ENCODE measurements around the gene PHF12.
"Not testable (repeated sequence)": the region's sequence is repeated elsewhere in the genome, so short reads cannot be mapped to it uniquely, and the experiment has no call there.

The PHF12 gene

DNA sequence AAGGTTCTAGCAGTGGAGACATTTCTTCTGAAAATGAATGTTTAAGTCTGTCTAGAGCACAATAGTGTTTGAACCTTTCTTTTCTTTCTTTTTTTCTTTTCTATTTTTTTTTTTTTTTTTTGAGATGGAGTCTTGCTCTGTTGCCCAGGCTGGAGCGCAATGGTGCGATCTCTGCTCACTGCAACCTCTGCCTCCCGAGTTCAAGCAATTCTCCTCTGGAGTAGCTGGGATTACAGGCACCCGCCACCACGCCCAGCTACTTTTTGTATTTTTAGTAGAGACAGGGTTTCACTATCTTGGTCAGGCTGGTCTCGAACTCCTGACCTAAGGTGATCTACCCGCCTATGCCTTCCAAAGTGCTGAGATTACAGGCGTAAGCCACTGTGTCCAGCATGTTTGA, 16.8 kb downstream of the PHF12 start:
- not testable (repeated sequence) for DNase-seq (ENCODE audit: low read depth in 2 of 2)

DNA sequence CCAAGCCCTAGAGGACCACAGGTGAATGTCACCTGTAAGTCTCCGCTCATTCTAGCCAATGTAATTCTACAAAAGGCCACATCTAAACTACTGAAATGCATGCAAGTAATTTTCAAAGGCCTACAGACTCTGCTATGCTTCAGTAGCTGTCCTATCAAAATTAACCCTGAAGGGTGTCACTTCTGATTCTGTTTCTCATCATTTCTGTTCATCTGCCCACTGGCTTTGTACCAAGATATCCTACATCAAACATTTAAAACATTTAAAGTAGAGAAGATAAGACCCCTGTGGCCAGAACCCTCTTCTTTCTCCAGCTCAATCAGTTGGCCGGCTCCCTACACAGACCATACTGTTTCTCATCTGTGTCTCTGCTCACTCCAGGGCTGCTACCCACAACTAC, 21.5 kb downstream of the PHF12 start:
- no peak for DNase-seq (ENCODE audit: low read depth in 2 of 2)

DNA sequence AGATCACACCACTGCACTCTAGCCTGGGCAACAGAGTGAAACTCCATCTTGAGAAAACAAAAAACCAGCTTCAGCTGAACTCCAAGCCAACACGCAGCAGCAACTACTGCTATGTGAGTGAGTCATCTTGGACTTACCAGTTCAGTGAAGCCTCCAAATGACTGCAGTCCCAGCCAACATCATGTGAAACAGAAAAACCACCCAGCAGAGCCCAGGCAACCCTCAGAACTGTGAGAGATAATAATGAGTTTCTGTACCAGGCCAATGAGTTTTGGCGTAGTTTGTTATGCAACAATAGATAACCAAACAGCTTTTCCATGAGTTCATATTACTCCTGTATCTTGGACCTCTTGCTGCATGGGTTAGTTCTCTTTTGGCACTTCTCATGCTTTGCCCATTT, 23.3 kb downstream of the PHF12 start:
- no peak for DNase-seq (ENCODE audit: low read depth in 2 of 2)

DNA sequence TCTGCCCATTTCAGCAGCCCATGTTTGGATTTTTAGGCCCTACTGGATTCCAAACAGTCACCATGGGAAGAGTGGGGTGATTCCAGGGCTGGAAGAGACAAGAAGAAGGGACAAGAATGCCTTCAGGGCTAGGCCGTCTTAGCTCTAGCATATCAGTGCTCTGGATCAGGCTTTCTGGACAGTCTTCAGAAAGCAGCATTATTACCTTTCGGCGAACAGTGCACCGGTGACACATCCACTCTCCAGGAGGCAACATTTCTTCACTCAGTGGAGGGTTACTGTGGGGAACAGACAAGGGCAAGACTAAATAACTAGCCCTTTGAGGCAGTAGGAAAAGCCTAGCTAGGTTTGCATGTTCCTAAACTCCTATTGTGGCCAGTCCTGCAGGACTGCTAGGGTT, 24.5 kb downstream of the PHF12 start:
- no peak for DNase-seq (ENCODE audit: low read depth in 2 of 2)

DNA sequence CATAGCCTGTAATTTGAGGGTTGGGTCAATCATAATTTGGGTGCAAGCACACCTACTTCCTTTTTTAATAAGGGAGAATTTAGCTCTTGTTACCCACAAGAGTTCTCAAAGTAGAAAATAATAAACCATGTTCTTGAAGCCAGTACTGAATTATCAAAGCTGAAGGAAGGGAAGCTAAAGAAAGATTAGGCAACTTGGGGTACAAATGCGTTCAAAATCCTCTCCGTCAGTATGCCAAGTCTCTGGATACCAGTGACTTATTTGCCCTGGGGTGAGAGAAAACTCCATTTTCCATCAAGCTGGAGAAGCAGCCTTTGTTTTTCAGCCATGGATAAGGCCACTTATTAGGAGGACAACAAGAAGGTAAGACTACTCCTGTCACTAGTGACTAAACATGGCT, 25.0 kb downstream of the PHF12 start:
- DNase-seq (ENCODE audit: low read depth in 2 of 2): no peak

DNA sequence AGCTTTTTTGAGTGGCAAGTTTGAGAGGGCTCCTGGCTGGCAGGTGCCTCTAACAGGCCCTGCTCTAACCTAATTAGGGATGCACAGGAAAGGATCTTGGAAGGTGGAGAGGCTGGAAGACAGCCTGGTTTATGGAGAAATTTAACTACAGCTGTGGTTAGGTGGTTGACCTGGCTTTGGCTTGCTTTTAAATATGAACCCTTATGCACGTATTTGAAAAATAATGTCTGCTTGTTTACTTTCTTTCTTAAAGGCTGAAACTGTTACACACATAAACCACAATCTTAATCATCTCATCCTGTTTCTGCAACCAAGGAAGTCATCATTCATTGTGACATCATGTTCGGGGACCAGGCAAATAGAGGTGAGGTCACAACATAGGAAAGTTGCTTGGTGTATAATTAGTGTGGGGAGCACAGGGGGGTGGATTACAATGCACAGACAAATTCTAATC, 25.4 kb downstream of the PHF12 start:
- peak in 1 of 2 donors; percentile 43 for DNase-seq (ENCODE audit: low read depth in 2 of 2)

DNA sequence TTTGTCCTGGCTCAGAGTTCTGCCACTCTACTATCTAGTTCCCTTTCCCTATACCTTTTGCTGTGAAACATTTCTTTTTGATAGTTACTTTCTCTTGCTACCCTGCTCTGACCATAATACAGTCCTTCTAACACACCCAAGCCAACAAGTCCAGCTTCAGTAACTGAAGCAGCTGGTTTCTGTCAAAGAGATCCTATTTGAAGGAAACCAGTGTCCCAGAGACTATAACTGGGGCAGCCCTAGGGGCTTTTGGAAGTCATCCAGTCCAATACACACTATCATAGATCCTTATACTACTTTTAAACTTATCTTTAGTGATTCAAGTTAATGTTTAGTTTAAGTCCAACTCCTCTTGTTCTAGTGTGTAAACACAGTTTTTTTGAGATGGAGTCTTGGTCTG, 31.1 kb downstream of the PHF12 start:
- DNase-seq (ENCODE audit: low read depth in 2 of 2): no peak

DNA sequence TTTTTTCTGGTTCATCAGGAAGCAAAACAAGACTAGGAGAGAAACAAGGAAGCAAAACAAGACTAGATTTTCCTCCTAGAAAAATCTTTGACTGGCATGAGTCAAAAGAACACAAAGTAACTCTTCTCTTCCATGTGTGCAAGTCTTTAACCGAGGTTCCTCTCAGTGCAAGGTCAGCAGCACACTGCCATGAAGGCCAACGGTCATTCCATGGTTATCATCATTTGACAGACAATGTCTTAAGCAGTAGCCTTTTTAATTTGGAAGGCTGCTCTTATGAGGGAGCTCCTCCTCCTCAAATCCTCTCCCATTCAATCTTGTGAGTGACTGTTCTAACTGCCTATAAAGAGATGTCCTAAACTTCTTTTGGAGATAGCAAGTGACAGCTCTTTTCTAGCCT, 33.0 kb downstream of the PHF12 start:
- DNase-seq (ENCODE audit: low read depth in 2 of 2): no peak

DNA sequence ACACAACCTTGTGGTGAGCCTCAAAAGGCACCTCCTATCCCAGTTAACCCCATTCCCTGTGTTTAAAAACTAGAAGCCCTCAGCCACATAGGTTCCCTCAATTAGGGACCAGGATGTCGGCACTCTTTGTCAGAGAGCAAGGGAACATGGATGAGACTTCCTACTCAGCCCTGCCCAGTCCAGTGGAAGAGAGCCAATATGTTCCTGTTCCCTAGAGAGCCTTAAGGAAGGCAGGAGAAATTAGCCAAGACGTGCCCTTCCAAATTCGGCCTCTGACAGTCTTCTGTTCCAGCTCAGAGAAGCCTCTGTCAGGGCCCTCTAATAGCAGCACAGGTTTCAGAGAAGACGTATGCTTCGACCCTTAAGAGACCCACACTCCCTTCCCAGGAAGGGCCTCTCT, 33.9 kb downstream of the PHF12 start:
- DNase-seq (ENCODE audit: low read depth in 2 of 2): no peak

DNA sequence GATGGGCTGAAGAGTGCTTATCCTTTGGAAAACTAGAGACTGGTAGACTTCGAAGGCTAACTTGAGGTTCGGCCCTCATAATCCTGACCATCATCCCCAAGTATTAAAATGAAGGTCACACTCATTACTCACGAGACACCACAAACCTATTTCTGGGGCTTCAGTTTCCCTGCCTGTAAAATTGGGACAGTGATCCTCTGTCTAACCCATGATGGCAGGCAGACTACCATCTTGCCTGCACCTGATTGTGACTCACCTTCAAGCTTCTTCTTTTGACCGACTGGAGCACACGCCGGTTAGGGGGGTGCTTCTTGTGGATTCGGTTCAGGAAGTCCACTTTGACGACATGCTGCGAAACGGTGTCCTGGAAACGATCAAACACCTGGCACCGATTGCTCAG, 34.3 kb downstream of the PHF12 start:
- DNase-seq (ENCODE audit: low read depth in 2 of 2): no peak

DNA sequence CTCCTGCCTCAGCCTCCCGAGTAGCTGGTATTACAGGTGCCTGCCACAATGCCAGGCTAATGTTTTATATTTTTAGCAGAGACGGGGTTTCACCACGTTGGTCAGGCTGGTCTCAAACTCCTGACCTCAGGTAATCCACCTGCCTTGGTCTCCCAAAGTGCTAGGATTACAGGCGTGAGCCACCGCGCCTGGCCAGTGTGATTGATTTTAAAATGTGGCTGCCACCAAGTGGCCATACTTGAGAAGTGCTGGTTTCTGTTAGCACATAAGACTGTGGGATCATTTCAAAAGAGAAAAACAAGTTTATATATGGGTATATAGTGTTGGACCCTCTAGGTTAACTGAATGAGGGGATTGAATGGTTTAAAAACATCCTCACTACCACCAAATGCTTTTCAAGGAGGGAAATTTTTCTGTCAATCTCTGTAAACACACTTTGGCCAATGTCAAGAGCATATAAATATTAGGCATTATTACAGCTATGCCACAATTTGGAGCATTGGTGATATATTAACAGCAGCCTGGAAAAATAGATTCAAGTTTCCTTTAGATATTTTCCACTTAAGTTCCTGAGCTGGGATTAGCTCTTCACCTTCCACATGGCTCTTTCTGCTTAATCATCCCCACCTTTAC, 34.9 kb downstream of the PHF12 start:
- DNase-seq (ENCODE audit: low read depth in 2 of 2): no peak

DNA sequence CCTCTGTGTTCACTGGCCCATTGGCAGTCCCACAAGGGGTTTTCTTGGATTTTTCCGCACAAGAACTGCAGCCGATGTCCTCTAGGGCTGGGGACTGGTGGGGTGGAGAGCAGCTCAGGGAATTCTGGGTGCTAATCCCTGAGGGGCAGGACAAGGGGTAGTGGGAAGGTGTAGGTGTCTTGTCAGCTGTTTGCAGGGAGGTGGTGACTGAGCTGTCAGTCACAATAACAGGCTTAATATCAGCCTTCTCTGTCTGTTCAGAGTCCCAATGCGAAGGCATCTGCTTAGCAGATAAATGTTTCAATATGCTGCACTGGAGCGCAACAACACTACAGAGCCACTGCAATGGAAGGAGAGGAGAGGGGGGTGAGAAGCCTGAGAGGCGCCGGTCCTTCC, 38.4 kb downstream of the PHF12 start:
- DNase-seq (ENCODE audit: low read depth in 2 of 2): no peak

DNA sequence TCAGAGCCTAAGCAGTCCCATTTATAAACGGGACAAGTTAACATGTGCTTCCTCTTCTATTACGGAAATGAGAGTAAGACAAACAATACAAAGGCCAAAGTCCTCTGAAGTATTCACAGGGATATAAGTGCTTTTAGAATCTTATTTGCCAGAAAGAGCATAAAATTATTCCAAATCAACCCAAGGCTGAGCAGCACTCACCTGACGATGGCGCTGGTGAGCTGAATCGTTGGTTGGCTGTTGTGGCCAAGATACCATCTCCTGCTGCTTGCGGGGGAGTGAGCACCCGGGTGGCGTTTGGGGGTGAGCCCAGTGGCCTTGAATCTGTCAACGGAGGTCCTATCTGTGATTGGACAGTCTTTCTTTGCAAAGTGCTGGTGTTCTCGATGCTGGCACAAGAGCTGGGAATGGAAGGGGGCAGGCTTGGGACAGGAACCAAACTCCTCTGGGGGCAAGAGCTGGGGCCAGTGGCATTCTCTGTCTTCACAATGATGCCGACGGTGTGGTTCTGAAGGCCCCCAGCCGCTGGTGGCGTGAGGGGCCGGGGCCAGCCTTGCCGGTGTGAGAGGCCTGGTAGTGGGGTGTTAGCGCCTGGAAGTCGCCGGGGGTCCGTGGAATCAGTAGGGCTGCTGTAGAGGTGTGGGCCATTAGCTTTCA, 38.9 kb downstream of the PHF12 start:
- no peak for DNase-seq (ENCODE audit: low read depth in 2 of 2)

DNA sequence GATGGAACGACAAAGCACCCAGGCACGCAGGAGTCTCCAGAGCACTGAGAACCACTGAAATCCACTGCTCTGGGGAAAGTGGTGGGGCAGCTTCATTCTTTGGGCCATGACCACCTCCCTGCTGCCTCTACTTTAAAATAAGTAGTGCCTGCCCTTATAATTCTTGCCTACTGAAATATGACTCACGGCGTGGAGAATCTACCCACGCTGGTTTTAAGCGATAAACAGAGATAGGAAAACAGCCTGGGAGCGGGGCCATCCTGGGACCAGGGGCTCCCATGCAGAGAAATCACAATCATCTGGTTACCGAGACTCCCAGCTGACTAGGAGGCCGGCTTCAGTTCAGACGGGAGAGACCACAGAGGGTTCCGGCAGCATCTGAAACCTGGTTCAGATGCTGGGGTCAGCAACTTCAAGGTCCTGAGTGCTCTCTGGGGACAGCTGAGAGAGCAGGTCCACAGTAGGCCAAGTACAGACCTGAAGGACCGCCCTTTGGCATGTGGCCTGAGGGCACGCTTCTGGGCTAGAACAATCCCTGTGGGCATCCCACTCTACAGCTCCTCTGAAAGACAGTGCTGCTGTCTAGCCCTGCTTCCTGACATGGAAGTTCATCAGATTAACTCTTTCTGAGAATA, 39.8 kb downstream of the PHF12 start:
- no peak for DNase-seq (ENCODE audit: low read depth in 2 of 2)

DNA sequence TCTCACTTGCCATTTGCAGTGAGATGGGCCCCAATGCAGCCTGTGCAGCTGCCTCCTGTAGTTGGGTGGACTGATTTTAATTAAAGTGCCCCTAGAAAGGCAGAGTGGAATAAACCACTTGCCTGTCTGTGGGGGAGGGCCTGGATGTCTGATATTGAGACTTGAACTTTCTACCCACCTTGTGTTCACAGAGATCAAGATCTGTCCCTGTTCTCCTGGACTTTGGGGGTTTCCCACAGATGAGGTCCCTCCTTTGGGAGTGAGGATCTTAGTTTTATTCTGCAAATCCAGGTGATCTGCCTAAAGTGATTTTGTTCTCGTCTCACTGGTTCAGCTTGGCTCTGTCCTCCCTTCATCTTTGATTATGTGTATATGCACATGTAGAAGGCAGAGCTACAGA, 40.8 kb downstream of the PHF12 start:
- DNase-seq (ENCODE audit: low read depth in 2 of 2): no peak

DNA sequence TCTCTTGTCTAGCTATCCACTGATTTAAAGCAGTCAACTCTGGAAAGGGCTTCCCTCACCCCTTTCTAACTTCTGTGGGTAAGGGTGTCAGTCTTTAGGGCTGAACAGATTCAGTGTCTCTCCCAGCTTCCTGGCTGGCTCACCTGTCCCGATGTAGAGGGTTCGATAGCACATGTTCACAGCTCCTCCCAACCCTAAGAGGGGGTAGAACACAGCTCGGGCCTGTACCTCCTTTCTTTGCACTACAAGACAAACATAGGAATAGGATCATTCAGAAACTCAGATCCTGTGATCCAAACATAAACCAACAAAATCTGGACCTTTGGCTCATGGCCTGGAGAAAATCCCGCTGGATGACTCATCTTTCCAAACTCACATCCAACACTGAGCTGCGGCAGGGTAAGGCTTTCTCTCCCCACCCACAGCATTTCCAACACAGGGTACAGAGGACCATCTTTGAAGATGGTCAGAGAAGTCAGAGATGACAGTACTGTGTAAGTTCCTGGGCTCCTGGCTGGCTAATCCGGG, 42.6 kb downstream of the PHF12 start:
- DNase-seq (ENCODE audit: low read depth in 2 of 2): no peak

DNA sequence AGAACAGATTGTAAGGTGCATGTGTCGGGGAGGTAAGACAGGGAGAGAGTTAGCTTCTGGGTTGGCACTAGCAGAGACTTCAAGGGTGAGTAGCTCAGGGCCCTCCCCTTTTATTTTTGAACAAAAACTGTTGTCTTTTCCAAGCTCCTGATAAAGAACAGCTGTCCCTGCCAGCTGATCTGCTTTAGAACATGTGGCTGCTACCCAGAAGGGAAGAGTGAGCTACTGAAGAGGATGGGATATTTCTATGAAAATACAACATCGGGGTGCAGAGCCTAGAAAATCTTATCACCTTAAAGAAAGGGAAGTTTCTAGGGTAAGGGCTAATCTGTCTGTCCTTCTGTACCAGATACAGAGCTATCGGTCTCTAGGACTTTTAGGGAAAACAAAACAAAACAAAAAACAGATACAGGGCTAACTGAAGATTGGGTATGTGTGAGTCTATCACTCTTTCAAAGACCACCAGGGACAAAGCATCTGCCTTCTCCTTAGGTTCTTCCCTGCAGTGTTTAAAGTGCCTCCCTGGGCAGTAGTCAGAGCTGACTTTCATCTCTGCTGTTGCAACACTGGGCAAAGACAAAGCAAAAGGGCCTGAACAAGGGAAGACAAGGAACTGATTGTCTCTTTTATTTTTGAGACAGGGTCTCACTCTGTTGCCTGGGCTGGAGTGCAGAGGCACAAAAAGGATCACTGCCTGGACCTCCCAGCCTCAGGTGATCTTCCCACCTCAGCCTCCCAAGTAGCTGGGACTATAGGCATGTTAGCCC, 43.4 kb downstream of the PHF12 start:
- DNase-seq (ENCODE audit: low read depth in 2 of 2): no peak

DNA sequence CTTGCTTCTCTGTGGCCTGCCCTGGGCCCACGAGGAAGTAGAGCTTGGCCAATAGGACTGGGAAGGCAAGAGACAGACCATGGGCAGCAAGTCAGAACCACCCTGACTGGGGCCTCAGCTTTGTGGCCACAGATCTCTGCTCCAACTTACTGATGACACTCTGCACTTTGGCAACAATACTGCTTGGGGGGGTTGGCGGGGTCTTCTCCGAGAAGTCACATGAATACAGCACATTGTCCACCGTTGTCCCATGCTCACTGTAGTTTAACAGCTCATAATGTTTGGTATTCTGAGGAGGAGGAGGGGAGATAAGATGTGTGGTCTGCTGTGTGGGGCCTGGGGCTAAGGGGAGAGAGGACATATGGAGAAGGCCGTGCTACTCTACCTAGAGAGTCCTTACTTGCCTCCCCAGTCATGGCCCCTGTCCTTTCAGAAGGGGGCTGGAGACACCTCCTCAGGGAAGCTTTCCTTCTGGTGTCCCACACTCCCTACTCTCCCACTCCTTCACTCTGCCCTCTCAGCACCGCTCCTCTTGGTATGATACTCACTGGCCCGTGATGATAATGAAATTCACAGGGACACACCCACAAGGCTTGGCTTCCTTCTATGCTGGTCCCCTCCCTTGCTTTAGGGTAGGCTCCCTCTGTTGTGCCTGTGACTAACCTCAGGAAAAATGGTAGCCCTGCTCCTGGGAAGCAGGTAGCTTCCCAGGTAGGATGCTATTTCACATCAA, 44.4 kb downstream of the PHF12 start:
- no peak for DNase-seq (ENCODE audit: low read depth in 2 of 2)

DNA sequence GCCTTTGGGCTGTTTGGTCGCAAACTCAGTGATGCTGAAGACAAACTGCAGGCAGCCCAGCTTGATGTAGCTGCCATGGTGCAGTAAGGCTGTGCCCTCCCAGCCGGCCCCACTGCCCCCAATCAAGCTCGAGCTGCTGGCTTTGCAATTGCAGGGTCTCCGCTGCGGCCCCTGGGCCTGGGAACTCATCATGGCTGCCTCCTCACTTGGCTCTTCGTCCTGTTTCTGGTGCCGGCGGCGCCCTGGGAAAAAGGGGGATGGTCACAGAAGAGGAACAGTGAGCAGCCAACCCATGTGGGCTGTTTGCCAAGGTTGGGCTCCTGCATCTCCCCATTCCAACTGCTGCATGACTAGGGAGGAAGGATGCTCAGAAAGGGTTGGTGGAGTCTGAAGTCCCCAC, 45.0 kb downstream of the PHF12 start:
- DNase-seq (ENCODE audit: low read depth in 2 of 2): no peak

DNA sequence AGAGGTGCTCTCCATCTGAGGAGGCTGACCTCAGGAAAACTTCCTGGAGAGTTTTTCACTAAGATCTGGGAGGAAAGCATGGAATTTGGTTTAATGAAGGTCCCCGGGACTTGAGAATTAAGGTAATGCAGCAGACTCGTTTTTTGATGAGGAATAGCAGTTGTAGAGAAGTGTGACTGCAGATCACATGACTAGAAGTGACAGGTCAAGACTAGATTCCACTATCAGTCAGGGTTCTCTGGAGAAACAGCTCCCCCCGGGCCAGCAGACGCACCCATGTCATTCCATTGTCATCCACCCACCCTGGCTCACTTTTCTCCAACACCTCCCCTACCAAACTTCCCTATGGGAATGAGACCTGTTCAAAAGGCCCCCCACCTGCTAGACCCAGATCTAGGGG, 46.5 kb downstream of the PHF12 start:
- DNase-seq (ENCODE audit: low read depth in 2 of 2): no peak

DNA sequence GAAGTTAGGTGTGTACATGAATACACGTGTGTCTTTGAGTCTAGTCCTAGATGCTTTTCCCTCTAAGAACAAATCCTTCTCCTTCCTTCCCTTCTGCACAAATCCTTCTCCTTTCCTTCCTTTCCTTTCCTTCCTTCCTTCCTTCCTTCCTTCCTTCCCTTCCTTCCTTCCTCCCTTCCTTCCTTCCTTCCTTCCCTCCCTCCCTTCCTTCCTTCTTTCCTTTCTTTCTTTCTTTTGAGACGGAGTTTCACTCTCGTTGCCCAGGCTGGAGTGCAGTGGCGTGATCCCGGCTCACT, 47.8 kb downstream of the PHF12 start:
- DNase-seq (ENCODE audit: low read depth in 2 of 2): not testable (repeated sequence)

All from stimulated activated CD8-positive, alpha-beta memory T cell treated with anti-CD3 and anti-CD28 coated beads, Interleukin-15, amount 100 ng/mL, for 4 hours (primary cell).